Fibroblast of the aortic adventitia (primary cell): Measurements from ENCODE around the gene GRIK4. TPM values are rescaled to one million over a fixed set of nuclear protein-coding genes. Genes with fewer than 3 reads are reported as not detected.
A peak's percentile ranks its signal among the peaks of the same experiment; 100 is the strongest.

Experiments used
- DNase-seq: peaks from one replicate; pipeline ENCODE4 v3.0.0-alpha.2; 2010; ENCODE audit warnings: low read depth
- H3K4me3 ChIP-seq: 2 replicates; pipeline ENCODE4 v1.5.1; 2011; ENCODE audit warnings: low read depth, mild to moderate bottlenecking, control low read depth, low read length, moderate library complexity
- CTCF ChIP-seq: IDR thresholded peaks from 2 replicates; pipeline ENCODE4 v1.5.1; 2011; ENCODE audit warnings: mild to moderate bottlenecking, low read length, control low read depth, inconsistent platforms; ENCODE audit not compliant: insufficient read depth
- total RNA-seq: library from RNA; depleted of rRNA; stranded (reverse); fragments of >200 nt; gene quantifications from 2 replicates; pipeline ENCODE4 v1.2.3, GENCODE V29; 2012; ENCODE audit warnings: low replicate concordance

Gene GRIK4
- total RNA-seq, 1 donor: not detected

- no peak overlapping the region for H3K4me3 ChIP-seq
- TF ChIP-seq CTCF: no peak
- DNase-seq: no peak
Observed at GRCh38 chr11:120727752-120728151, 216.2 kb downstream of the GRIK4 start.

- TF ChIP-seq CTCF: no peak
- no peak overlapping the region for H3K4me3 ChIP-seq
- DNase-seq: no peak
Observed at GRCh38 chr11:120735035-120735434, 223.5 kb downstream of the GRIK4 start.

GRCh38 chr11:120738516-120739046 is 227.0 kb downstream of the GRIK4 start:
- H3K4me3 ChIP-seq: no peak overlapping the region
- no peak for TF ChIP-seq CTCF
- no peak for DNase-seq

DNA sequence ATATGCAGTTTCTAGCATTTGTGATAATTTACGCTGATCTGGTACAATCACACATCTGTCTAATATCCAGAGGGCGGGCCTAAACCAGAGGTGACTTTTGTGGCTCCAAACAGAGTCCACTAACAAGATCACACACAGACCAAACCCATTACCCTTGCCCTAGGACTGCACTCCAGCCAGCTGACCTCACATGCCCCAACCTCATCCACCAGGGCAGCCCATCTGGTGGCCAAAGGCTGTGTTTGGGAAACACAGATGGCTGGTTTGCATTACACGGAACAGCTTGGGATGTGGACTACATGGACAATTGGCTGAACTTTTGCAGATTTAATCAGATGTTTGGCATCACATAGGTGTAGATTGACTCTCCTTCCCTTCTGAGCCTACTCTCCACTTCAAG is 228.2 kb downstream of the GRIK4 start:
- no peak for DNase-seq

DNA sequence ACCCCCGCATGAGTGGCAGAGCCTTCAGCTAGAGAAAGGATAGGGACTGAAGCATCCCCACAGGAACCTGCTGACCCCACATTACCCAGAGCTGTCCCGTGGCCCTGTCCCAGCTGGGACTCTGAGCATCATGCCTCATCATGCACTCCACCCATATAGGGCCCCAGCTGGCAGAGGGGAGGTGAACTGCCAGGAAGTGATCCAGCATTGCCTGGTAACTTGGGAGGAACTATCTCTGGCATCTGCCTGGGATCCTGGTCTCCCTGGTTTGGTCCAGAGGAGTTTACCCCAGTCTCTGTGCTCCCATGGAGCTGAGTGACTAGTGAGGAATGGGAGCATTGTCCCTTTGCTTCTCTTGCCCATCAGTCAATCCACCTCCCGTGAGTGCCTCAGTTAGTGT is 228.8 kb downstream of the GRIK4 start:
- no peak for TF ChIP-seq CTCF
- no peak overlapping the region for H3K4me3 ChIP-seq
- DNase-seq: no peak

More for the DNA sequence above, 228.2 kb downstream of the GRIK4 start:
- TF ChIP-seq CTCF: no peak
- H3K4me3 ChIP-seq: no peak overlapping the region

GRCh38 chr11:120744016-120744994 is 232.8 kb downstream of the GRIK4 start:
- H3K4me3 ChIP-seq: no peak overlapping the region
- peak; percentile 24 for TF ChIP-seq CTCF
- DNase-seq: no peak
